WTC11 (cell line): ENCODE results near the gene WDR33.

Experiments
- CREB1 ChIP-seq: sonication (generic); formaldehyde crosslinking; IDR thresholded peaks from 2 replicates; pipeline ENCODE4 v1.8.0; 2023; ENCODE audit warnings: mild to moderate bottlenecking, missing genetic modification reagents
- FOXP1 ChIP-seq: sonication (generic); formaldehyde crosslinking; IDR thresholded peaks from 2 replicates; pipeline ENCODE4 v1.8.0; 2022; ENCODE audit warnings: missing genetic modification reagents, mild to moderate bottlenecking, moderate library complexity, borderline replicate concordance
- KAT7 ChIP-seq: sonication (generic); formaldehyde crosslinking; IDR thresholded peaks from 2 replicates; pipeline ENCODE4 v1.8.1; 2023; ENCODE audit warnings: missing genetic modification reagents, mild to moderate bottlenecking, borderline replicate concordance
- SMAD3 ChIP-seq: sonication (generic); formaldehyde crosslinking; IDR thresholded peaks from 2 replicates; pipeline ENCODE4 v1.8.0; 2022; ENCODE audit warnings: missing genetic modification reagents, mild to moderate bottlenecking, borderline replicate concordance
- TF ChIP-seq, protein P1 (sequence below): fragments of 200-600 bp; IDR thresholded peaks from 2 replicates; pipeline ENCODE4 v1.8.0; 2022; ENCODE audit warnings: antibody characterized with exemption
- TF ChIP-seq, protein P2 (sequence below): sonication (generic); formaldehyde crosslinking; IDR thresholded peaks from 2 replicates; pipeline ENCODE4 v1.8.0; 2022; ENCODE audit warnings: mild to moderate bottlenecking, missing genetic modification reagents
- TF ChIP-seq, protein P3 (sequence below): sonication (generic); formaldehyde crosslinking; IDR thresholded peaks from 2 replicates; pipeline ENCODE4 v1.8.1; 2022; ENCODE audit warnings: low read depth, missing genetic modification reagents, borderline replicate concordance
- TF ChIP-seq, protein P4 (sequence below): sonication (generic); formaldehyde crosslinking; IDR thresholded peaks from 2 replicates; pipeline ENCODE4 v1.8.1; 2023; ENCODE audit warnings: mild to moderate bottlenecking, missing genetic modification reagents
- TF ChIP-seq, protein P5 (sequence below): sonication (generic); formaldehyde crosslinking; IDR thresholded peaks from 2 replicates; pipeline ENCODE4 v1.8.0; 2022; ENCODE audit warnings: mild to moderate bottlenecking, missing genetic modification reagents
- TF ChIP-seq, protein P6 (sequence below): sonication (generic); formaldehyde crosslinking; IDR thresholded peaks from 2 replicates; pipeline ENCODE4 v1.8.0; 2022; ENCODE audit warnings: missing genetic modification reagents

DNA sequence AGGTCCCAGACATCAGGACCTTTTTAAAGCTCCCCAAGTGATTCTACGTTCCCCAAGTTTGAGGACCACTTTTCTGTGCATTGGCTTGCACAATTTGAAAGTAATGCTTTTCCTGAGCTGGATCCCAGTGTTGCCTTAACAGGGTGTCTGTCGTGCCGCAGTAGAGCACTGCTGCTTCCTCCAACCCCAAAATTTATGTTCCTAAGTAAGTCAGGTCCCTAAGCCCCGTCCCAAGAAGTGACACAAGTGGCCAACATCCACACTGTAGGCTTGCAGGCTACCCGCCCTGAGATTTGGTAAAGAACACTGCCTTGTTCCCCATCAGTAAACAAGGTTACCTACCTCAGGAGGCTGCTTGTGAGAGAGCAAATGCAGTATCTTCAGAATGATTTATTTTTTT, 107.7 kb downstream of the WDR33 start:
- TF ChIP-seq, protein P1, sequence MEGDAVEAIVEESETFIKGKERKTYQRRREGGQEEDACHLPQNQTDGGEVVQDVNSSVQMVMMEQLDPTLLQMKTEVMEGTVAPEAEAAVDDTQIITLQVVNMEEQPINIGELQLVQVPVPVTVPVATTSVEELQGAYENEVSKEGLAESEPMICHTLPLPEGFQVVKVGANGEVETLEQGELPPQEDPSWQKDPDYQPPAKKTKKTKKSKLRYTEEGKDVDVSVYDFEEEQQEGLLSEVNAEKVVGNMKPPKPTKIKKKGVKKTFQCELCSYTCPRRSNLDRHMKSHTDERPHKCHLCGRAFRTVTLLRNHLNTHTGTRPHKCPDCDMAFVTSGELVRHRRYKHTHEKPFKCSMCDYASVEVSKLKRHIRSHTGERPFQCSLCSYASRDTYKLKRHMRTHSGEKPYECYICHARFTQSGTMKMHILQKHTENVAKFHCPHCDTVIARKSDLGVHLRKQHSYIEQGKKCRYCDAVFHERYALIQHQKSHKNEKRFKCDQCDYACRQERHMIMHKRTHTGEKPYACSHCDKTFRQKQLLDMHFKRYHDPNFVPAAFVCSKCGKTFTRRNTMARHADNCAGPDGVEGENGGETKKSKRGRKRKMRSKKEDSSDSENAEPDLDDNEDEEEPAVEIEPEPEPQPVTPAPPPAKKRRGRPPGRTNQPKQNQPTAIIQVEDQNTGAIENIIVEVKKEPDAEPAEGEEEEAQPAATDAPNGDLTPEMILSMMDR: no peak
- TF ChIP-seq, protein P2, sequence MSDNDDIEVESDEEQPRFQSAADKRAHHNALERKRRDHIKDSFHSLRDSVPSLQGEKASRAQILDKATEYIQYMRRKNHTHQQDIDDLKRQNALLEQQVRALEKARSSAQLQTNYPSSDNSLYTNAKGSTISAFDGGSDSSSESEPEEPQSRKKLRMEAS: no peak
- no peak for TF ChIP-seq FOXP1 (CRISPR knock-in tag)
- no peak for TF ChIP-seq CREB1 (CRISPR knock-in tag)
- TF ChIP-seq, protein P3, sequence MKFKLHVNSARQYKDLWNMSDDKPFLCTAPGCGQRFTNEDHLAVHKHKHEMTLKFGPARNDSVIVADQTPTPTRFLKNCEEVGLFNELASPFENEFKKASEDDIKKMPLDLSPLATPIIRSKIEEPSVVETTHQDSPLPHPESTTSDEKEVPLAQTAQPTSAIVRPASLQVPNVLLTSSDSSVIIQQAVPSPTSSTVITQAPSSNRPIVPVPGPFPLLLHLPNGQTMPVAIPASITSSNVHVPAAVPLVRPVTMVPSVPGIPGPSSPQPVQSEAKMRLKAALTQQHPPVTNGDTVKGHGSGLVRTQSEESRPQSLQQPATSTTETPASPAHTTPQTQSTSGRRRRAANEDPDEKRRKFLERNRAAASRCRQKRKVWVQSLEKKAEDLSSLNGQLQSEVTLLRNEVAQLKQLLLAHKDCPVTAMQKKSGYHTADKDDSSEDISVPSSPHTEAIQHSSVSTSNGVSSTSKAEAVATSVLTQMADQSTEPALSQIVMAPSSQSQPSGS (CRISPR knock-in tag): no peak
- TF ChIP-seq, protein P4, sequence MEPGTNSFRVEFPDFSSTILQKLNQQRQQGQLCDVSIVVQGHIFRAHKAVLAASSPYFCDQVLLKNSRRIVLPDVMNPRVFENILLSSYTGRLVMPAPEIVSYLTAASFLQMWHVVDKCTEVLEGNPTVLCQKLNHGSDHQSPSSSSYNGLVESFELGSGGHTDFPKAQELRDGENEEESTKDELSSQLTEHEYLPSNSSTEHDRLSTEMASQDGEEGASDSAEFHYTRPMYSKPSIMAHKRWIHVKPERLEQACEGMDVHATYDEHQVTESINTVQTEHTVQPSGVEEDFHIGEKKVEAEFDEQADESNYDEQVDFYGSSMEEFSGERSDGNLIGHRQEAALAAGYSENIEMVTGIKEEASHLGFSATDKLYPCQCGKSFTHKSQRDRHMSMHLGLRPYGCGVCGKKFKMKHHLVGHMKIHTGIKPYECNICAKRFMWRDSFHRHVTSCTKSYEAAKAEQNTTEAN (CRISPR knock-in tag): no peak
- no peak for TF ChIP-seq SMAD3 (CRISPR knock-in tag)
- TF ChIP-seq, protein P5, sequence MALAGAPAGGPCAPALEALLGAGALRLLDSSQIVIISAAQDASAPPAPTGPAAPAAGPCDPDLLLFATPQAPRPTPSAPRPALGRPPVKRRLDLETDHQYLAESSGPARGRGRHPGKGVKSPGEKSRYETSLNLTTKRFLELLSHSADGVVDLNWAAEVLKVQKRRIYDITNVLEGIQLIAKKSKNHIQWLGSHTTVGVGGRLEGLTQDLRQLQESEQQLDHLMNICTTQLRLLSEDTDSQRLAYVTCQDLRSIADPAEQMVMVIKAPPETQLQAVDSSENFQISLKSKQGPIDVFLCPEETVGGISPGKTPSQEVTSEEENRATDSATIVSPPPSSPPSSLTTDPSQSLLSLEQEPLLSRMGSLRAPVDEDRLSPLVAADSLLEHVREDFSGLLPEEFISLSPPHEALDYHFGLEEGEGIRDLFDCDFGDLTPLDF (CRISPR knock-in tag): no peak
- TF ChIP-seq, protein P6, sequence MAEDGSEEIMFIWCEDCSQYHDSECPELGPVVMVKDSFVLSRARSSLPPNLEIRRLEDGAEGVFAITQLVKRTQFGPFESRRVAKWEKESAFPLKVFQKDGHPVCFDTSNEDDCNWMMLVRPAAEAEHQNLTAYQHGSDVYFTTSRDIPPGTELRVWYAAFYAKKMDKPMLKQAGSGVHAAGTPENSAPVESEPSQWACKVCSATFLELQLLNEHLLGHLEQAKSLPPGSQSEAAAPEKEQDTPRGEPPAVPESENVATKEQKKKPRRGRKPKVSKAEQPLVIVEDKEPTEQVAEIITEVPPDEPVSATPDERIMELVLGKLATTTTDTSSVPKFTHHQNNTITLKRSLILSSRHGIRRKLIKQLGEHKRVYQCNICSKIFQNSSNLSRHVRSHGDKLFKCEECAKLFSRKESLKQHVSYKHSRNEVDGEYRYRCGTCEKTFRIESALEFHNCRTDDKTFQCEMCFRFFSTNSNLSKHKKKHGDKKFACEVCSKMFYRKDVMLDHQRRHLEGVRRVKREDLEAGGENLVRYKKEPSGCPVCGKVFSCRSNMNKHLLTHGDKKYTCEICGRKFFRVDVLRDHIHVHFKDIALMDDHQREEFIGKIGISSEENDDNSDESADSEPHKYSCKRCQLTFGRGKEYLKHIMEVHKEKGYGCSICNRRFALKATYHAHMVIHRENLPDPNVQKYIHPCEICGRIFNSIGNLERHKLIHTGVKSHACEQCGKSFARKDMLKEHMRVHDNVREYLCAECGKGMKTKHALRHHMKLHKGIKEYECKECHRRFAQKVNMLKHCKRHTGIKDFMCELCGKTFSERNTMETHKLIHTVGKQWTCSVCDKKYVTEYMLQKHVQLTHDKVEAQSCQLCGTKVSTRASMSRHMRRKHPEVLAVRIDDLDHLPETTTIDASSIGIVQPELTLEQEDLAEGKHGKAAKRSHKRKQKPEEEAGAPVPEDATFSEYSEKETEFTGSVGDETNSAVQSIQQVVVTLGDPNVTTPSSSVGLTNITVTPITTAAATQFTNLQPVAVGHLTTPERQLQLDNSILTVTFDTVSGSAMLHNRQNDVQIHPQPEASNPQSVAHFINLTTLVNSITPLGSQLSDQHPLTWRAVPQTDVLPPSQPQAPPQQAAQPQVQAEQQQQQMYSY (CRISPR knock-in tag): no peak
- no peak for TF ChIP-seq KAT7 (CRISPR knock-in tag)
